Osteoblast (primary cell): ENCODE measurements around the gene DCAF8L2. TPM values are rescaled to one million over a fixed set of nuclear protein-coding genes. Genes with fewer than 3 reads are reported as not detected.

Experiments
- DNase-seq: peaks from one replicate; pipeline ENCODE4 v3.0.0; 2011; ENCODE audit warnings: low spot score, mixed read lengths; ENCODE audit not compliant: insufficient read length; ENCODE audit errors: missing footprints
- H2AFZ ChIP-seq: 2 replicates; pipeline ENCODE4 v1.6.0; 2011; ENCODE audit warnings: mild to moderate bottlenecking, low read length
- H3K27ac ChIP-seq: 2 replicates; pipeline ENCODE4 v1.5.1; 2011; ENCODE audit warnings: mild to moderate bottlenecking, low read depth, low read length, moderate library complexity
- H3K27me3 ChIP-seq: 2 replicates; pipeline ENCODE4 v1.6.0; 2012; ENCODE audit warnings: mild to moderate bottlenecking, control low read depth, inconsistent platforms, low read length, moderate library complexity; ENCODE audit not compliant: insufficient read depth
- H3K36me3 ChIP-seq: 2 replicates; pipeline ENCODE4 v1.5.1; 2011; ENCODE audit warnings: mild to moderate bottlenecking, low read length, control low read depth, moderate library complexity; ENCODE audit not compliant: insufficient read depth
- H3K4me1 ChIP-seq: 2 replicates; pipeline ENCODE4 v1.5.1; 2011; ENCODE audit warnings: mild to moderate bottlenecking, low read length, control low read depth, moderate library complexity; ENCODE audit not compliant: insufficient read depth
- H3K4me2 ChIP-seq: 2 replicates; pipeline ENCODE4 v1.6.0; 2011; ENCODE audit warnings: mild to moderate bottlenecking, low read length; ENCODE audit not compliant: insufficient read depth
- H3K4me3 ChIP-seq: fragments of 200-600 bp; sonication (generic); 3 replicates; pipeline ENCODE4 v1.5.1; 2012; ENCODE audit warnings: mild to moderate bottlenecking, low read length, inconsistent platforms; ENCODE audit not compliant: insufficient read depth
- H3K79me2 ChIP-seq: 2 replicates; pipeline ENCODE4 v1.6.0; 2012; ENCODE audit warnings: mild to moderate bottlenecking, low read length, control low read depth, inconsistent platforms; ENCODE audit not compliant: insufficient read depth
- H3K9me3 ChIP-seq: 2 replicates; pipeline ENCODE4 v1.5.1; 2011; ENCODE audit warnings: low read depth, low read length, control low read depth
- H4K20me1 ChIP-seq: 2 replicates; pipeline ENCODE4 v1.6.0; 2012; ENCODE audit warnings: mild to moderate bottlenecking, low read length, control low read depth; ENCODE audit not compliant: insufficient read depth
- total RNA-seq: library from RNA; depleted of rRNA; stranded (reverse); fragments of >200 nt; gene quantifications from 2 replicates; pipeline ENCODE4 v1.2.3, GENCODE V29; 2012
- TF ChIP-seq, protein P1 (sequence below): IDR thresholded peaks from 2 replicates; pipeline ENCODE4 v1.5.1; 2011; ENCODE audit warnings: mild to moderate bottlenecking, low read depth, low read length, moderate library complexity; ENCODE audit errors: extremely low read depth

DCAF8L2 gene
- total RNA-seq, 1 donor = not detected

DNA sequence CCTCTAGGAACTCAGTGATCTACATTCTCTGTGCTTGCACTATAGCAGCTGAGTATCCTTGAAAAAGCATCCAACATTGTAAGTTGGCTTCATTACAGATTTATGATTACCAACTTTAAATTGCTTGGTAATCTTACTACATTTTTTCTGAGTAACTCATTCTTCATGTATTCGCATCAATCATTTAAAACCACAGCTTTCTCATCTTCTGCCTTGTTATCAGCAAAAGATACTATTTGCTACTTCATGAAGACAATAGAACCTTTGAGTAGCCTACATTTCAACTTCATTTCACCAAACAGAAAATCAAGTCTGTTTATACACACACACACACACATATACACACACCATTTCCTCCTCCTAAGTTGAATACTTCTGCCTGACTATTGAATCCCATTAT lies 6.2 kb upstream of the DCAF8L2 start:
- no peak overlapping the region for H3K4me3 ChIP-seq
- no peak overlapping the region for H3K4me2 ChIP-seq
- H3K79me2 ChIP-seq = no peaks in the 10 kb centered on the region
- H2AFZ ChIP-seq = no peak overlapping the region
- no peak for DNase-seq
- no peak overlapping the region for H3K27ac ChIP-seq
- no peaks in the 10 kb centered on the region for H4K20me1 ChIP-seq
- H3K4me1 ChIP-seq = no peaks in the 10 kb centered on the region
- no peaks in the 10 kb centered on the region for H3K36me3 ChIP-seq
- TF ChIP-seq, protein P1, sequence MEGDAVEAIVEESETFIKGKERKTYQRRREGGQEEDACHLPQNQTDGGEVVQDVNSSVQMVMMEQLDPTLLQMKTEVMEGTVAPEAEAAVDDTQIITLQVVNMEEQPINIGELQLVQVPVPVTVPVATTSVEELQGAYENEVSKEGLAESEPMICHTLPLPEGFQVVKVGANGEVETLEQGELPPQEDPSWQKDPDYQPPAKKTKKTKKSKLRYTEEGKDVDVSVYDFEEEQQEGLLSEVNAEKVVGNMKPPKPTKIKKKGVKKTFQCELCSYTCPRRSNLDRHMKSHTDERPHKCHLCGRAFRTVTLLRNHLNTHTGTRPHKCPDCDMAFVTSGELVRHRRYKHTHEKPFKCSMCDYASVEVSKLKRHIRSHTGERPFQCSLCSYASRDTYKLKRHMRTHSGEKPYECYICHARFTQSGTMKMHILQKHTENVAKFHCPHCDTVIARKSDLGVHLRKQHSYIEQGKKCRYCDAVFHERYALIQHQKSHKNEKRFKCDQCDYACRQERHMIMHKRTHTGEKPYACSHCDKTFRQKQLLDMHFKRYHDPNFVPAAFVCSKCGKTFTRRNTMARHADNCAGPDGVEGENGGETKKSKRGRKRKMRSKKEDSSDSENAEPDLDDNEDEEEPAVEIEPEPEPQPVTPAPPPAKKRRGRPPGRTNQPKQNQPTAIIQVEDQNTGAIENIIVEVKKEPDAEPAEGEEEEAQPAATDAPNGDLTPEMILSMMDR = no peak
- no peaks in the 10 kb centered on the region for H3K9me3 ChIP-seq
- H3K27me3 ChIP-seq = no peaks in the 10 kb centered on the region

DNA sequence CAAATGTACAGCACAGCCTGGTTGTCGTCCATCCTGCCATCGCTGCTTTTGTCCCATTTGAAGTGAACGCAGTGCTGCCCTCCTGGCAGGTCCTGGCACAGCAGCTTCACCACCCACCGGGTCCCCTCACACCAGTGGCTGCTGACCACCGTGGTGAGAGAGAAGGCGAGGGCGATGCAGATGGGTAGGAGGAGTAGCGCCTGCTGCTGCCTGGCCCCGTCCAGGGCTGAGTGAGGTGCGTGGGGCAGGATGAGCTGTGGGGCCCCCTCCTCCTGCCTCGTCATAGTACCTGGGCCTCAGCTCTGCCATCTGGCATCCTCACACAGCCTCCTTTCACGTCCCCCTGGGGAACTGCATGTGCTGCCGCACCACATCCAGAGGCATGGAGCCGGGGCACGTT lies 1.8 kb downstream of the DCAF8L2 start:
- Histone ChIP-seq H3K9me3 (no peaks in the 10 kb centered on the region), H3K27me3 (no peaks in the 10 kb centered on the region), H4K20me1 (no peaks in the 10 kb centered on the region), H3K4me2 (no peak overlapping the region), H3K27ac (no peak overlapping the region), H3K36me3 (no peaks in the 10 kb centered on the region), H2AFZ (no peak overlapping the region), H3K4me1 (no peaks in the 10 kb centered on the region), H3K4me3 (no peak overlapping the region), H3K79me2 (no peaks in the 10 kb centered on the region)
- DNase-seq = no peak
- TF ChIP-seq, protein P1 = no peak

DNA sequence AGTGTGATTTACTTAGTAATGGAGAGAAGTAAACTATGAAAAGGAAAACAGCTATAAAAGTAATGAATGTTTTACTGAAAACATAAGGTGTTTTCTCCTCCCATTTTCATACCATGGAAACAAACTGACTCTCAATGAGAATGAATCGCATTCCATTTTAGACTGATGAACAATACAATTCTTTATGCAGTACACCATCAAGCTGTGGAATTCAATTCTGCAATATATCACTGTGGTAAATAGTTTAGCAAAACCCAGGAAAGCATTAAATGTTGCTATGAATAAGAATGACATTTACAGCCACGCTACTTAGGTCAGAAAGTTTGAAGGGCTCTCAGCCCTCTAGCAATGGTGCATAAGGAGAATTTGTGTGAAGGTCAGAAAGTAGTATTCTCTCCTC lies 7.4 kb downstream of the DCAF8L2 start:
- no peaks in the 10 kb centered on the region for H3K79me2 ChIP-seq
- TF ChIP-seq, protein P1 = no peak
- no peak overlapping the region for H3K27ac ChIP-seq
- H2AFZ ChIP-seq = no peak overlapping the region
- no peak overlapping the region for H3K4me2 ChIP-seq
- H3K27me3 ChIP-seq = no peaks in the 10 kb centered on the region
- H3K4me1 ChIP-seq = no peaks in the 10 kb centered on the region
- H3K36me3 ChIP-seq = no peaks in the 10 kb centered on the region
- no peaks in the 10 kb centered on the region for H4K20me1 ChIP-seq
- no peaks in the 10 kb centered on the region for H3K9me3 ChIP-seq
- H3K4me3 ChIP-seq = no peak overlapping the region
- DNase-seq = no peak

DNA sequence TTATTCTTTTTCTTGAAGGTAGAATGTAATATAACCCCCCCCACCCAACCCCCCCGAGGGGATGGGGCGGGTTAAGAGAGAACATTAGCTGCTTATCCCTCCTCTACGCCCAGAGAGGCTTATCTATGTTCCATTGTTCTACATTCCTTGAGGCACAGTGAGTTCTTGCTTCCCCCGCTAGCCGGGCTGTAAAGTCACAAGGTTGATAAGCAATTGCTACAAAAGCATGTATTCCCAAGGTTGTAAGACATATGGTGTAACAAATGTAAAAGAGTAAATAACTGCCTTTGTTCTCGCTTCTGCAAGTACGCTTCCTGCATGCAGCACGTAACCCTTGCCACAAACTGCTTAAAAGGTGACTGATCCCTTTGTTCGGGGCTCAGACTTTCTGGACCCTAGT lies 8.2 kb downstream of the DCAF8L2 start:
- Histone ChIP-seq H4K20me1 (no peaks in the 10 kb centered on the region), H3K4me1 (no peaks in the 10 kb centered on the region), H3K4me3 (no peak overlapping the region), H3K9me3 (no peaks in the 10 kb centered on the region), H3K27me3 (no peaks in the 10 kb centered on the region), H2AFZ (no peak overlapping the region), H3K36me3 (no peaks in the 10 kb centered on the region), H3K27ac (no peak overlapping the region), H3K79me2 (no peaks in the 10 kb centered on the region), H3K4me2 (no peak overlapping the region)
- TF ChIP-seq, protein P1 = no peak
- no peak for DNase-seq
